Left ventricle myocardium inferior (tissue), 1 donor: ENCODE data around the gene PLCB1. TPM values are rescaled to one million over a fixed set of nuclear protein-coding genes. Genes with fewer than 3 reads are reported as not detected.

Experiments used
- DNase-seq: peaks from one replicate; pipeline ENCODE4 v3.0.0-alpha.2; 2020
- H3K27ac ChIP-seq: fragments of 200-600 bp; replicated peaks from 2 replicates; pipeline ENCODE4 v1.8.0; 2021
- H3K27me3 ChIP-seq: fragments of 200-600 bp; 2 replicates; pipeline ENCODE4 v1.8.0; 2021; ENCODE audit warnings: low read depth
- H3K36me3 ChIP-seq: fragments of 200-600 bp; 2 replicates; pipeline ENCODE4 v1.8.0; 2021
- H3K4me1 ChIP-seq: fragments of 200-600 bp; 2 replicates; pipeline ENCODE4 v1.8.0; 2021
- H3K4me3 ChIP-seq: fragments of 200-600 bp; 2 replicates; pipeline ENCODE4 v1.8.0; 2021; ENCODE audit warnings: mild to moderate bottlenecking, moderate library complexity
- H3K9me3 ChIP-seq: fragments of 200-600 bp; replicated peaks from 2 replicates; pipeline ENCODE4 v1.8.0; 2021
- intact Hi-C: fragments of 100-400 bp; cut with micrococcal nuclease; formaldehyde crosslinking; loops from one replicate; pipeline ENCODE4 v1.11.0; 2022
- total RNA-seq: library from RNA; stranded (reverse); fragmentation: NEBNext Ultra II Directional; extraction: Animal tissue kit (Norgen Biotek cat#: 25700); gene quantifications from one replicate; pipeline ENCODE4 v1.2.1, GENCODE V29; 2021
- TF ChIP-seq, protein P1 (sequence below): fragments of 200-600 bp; IDR thresholded peaks from 2 replicates; pipeline ENCODE4 v1.8.0; 2021; ENCODE audit warnings: antibody characterized with exemption, mild to moderate bottlenecking, borderline replicate concordance
- donor health status: DM: no; HTN: yes; CAD: no; lungs with severe emphysema.

PLCB1 gene
- total RNA-seq, 1 donor from 2014 or later: 6.0 TPM

DNA sequence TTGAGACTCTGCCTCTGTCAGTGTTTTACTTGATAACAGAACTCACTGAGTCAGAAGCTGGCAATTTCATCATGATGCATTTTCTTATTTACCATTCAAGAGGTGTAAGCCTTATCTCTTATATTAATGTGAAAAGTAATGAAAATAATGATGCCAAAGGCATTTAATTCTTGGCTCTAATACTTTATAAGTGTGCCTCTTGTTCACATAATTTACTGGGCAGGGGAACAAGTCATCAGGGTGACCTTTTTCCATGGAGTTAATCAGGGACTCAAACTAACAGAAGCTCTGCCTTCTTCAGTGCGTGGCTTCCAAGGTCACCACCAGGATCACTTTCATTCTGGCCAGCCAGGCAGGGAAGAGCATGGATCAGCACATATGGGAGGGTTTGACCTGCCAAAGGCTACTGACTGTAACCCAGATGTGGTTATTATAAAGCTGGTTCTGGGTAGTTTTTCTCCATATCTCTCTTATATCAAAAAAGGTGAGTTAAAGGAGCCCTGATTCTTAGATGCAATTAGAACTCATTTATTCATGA lies 5.2 kb upstream of the PLCB1 start:
- DNase-seq: no peak
- intact Hi-C loops: no loop called here
- H3K27me3 ChIP-seq: no peaks in the 10 kb centered on the region
- H3K36me3 ChIP-seq: no peaks in the 10 kb centered on the region
- H3K4me1 ChIP-seq: peaks cover 10% of the 10 kb centered on the region
- H3K4me3 ChIP-seq: no peak overlapping the region
- H3K27ac ChIP-seq: no peak overlapping the region
- no peaks in the 10 kb centered on the region for H3K9me3 ChIP-seq
- TF ChIP-seq, protein P1, sequence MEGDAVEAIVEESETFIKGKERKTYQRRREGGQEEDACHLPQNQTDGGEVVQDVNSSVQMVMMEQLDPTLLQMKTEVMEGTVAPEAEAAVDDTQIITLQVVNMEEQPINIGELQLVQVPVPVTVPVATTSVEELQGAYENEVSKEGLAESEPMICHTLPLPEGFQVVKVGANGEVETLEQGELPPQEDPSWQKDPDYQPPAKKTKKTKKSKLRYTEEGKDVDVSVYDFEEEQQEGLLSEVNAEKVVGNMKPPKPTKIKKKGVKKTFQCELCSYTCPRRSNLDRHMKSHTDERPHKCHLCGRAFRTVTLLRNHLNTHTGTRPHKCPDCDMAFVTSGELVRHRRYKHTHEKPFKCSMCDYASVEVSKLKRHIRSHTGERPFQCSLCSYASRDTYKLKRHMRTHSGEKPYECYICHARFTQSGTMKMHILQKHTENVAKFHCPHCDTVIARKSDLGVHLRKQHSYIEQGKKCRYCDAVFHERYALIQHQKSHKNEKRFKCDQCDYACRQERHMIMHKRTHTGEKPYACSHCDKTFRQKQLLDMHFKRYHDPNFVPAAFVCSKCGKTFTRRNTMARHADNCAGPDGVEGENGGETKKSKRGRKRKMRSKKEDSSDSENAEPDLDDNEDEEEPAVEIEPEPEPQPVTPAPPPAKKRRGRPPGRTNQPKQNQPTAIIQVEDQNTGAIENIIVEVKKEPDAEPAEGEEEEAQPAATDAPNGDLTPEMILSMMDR: no peak

DNA sequence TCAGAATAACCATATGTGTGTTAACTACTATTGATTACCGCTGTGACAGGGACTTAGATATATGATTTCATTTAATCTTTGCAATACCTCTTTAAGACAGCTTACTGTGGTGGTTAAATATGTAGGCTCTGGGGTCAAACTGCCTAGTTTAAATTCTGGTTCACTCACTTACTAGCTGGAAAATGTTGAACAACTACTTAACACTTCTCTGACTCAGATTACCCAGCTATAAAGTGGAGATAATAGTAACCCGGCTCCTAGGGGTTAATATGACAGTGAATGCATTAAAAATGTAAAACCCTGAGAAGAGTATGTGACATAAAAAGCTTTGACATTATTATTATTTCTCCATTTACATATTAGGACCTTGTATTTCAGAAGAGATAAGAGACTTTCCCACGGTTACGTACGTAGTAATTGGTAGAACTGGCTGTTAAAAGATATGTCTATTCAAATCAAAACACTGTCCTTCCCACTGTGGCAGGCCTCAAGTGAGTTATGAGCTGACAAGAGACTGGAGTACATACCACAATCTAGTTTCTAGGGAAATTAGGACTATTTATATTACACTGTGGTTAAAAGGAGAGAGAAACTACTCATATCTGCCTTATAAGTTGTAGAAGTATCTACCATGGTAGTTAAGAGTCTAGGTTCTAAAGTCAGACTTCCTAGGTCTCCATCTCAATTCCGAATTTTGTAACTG lies 4.4 kb upstream of the PLCB1 start:
- TF ChIP-seq, protein P1: no peak
- Histone ChIP-seq H3K27ac (no peak overlapping the region), H3K36me3 (no peaks in the 10 kb centered on the region), H3K4me1 (peaks cover 17% of the 10 kb centered on the region), H3K4me3 (no peak overlapping the region), H3K27me3 (peaks cover 6% of the 10 kb centered on the region), H3K9me3 (no peaks in the 10 kb centered on the region)
- no peak for DNase-seq
- intact Hi-C loops: no loop called here

DNA sequence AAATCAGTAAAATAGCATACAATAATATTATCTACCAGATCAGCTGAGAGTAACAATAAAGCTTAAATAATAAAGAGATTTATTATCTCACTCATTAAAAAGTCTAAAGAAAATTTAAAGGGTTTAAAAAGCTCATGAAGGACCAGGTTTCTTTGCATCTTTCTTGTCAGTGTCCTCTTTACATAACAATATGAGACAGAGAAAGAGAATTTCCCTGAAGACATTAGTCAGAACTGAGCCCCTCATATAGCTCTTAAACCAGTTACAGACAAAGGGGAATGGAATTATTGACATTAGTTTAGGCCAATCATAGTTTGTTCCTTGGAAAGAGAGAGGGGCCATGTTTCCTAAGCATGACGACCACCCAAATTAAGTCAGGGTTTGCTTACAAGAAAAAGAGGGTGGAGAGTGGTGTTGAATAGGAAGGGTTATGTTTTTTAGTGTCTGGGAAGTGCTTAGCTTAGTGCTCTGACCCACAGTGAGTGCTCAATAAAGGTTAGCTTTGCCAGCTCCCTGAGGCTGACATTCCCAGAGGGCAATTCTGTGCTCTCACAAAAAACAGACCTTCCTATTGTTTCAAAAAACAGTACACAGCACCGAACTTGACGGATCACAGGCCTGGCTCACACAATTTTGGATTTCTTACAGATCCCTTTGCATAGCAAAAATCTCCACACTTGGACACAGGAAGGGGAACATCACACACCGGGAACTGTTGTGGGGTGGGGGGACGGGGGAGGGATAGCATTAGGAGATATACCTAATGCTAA lies 3.6 kb upstream of the PLCB1 start:
- intact Hi-C loops: no loop called here
- DNase-seq: no peak

DNA sequence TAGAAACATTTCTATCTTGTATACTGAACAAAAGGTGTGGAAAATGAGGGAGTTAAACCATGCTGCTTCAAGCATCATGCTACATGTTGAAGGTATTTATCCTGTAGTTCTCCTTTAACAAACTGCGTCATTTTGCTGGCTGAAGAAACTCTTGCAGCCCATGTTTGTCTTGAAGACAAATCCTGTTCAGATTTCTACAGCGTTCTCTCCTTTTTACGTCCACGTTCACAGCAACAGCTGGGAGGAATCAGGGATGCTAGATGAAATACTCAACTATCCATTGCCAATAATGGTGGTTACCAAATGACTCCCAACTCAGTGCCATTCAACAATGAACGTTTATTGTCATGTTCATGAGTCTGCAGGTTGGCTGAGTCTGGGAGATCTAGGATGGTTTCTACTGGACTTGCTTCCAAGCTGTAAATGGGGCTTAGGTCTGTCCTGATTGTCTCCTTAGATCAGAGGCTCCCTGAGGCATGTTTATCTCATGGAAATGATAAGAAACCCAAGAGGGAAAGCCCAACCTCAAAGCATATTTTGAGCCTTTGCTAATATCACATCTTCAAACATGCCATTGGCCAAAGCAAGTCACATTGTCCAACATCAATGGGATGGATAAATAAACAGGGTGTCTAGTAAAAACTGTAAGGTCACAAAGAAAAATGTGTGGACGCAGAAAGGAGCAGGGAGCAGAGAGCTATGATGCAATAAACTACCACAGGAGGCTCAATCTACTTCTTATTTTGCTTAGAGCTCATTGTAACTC lies 2.7 kb upstream of the PLCB1 start:
- Histone ChIP-seq H3K27ac (peak overlapping the region; percentile 46), H3K4me3 (no peak overlapping the region), H3K27me3 (peaks cover 17% of the 10 kb centered on the region), H3K9me3 (no peaks in the 10 kb centered on the region), H3K36me3 (no peaks in the 10 kb centered on the region), H3K4me1 (peaks cover 33% of the 10 kb centered on the region)
- intact Hi-C loops: no loop called here
- TF ChIP-seq, protein P1: no peak
- DNase-seq: no peak

More for the DNA sequence above, 3.6 kb upstream of the PLCB1 start:
- Histone ChIP-seq H3K27me3 (peaks cover 13% of the 10 kb centered on the region), H3K4me3 (no peak overlapping the region), H3K9me3 (no peaks in the 10 kb centered on the region), H3K36me3 (no peaks in the 10 kb centered on the region), H3K27ac (peak overlapping the region; percentile 46), H3K4me1 (peaks cover 25% of the 10 kb centered on the region)
- TF ChIP-seq, protein P1: no peak

DNA sequence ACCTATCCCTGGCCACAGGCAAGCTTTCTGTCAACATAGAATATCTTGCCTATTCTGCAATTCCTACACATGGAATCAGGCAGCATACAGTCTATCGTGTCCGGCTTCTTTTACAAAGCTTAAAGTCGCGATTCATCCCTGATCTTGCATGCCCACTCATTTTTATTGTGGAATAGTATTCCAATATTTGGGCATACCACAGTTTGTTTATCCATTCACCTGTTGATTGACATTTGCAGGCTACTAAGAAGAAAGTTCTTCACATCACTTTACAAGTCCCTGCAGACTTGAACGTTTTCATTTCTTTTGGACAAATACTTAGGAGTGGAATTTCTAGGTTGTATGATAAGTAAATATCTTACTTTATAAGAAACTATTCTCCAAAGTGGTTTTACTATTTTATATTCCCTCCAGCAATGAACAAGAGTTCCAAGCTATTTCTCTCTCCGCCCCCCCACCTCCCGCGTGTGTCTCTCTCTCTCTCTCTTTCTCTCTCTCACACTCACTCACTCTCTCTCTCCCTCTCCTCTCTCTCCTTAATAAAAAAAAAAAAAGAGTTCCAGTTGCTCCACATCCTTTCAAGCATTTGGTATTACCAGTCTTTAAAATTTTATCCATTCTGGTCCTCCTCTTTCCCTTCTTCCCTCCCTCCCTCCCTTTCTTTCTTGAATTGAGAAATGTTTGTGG lies 1.1 kb upstream of the PLCB1 start:
- H3K4me1 ChIP-seq: peaks cover 37% of the 10 kb centered on the region

More for the DNA sequence above, 1.1 kb upstream of the PLCB1 start:
- no peaks in the 10 kb centered on the region for H3K36me3 ChIP-seq
- peaks cover 17% of the 10 kb centered on the region for H3K27me3 ChIP-seq
- intact Hi-C loops: loop anchor here (5.0 to 10.0 kb wide), 3 partner anchors 86 to 591 kb away; no protein-coding TSS in a partner anchor
- no peak for DNase-seq
- TF ChIP-seq, protein P1: no peak
- peak overlapping the region; percentile 87 for H3K27ac ChIP-seq
- no peaks in the 10 kb centered on the region for H3K9me3 ChIP-seq
- H3K4me3 ChIP-seq: peak overlapping the region; percentile 80
